ENCODE data around the gene TECPR1. TPM values are rescaled to one million over a fixed set of nuclear protein-coding genes. Genes with fewer than 3 reads are reported as not detected.

TECPR1 gene
- total RNA-seq, 1 experiment from 2014 or later, result 7.4 TPM

- peak; percentile 97 for DNase-seq (ENCODE audit: low read depth)
Observed at GRCh38 chr7:98284335-98285036, 32.5 kb upstream of the TECPR1 start.

DNA sequence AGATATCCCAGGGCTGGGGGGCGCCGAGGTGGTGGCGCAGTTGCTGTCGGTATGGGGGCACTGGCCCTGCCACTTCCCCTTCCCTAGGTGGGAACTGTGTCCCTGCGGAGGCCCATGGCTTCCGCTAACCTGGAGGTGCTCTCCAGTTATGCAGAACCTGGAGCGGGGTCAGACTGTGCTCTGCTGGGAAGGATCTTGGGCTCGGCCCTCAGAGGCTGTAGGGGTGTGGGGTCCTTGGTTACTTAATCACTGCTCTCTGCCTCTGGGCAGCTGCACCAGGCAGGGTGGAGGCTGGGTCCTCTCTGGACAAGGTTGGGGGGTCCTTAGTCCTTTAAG, 31.8 kb upstream of the TECPR1 start:
- DNase-seq (ENCODE audit: low read depth), result no peak

DNA sequence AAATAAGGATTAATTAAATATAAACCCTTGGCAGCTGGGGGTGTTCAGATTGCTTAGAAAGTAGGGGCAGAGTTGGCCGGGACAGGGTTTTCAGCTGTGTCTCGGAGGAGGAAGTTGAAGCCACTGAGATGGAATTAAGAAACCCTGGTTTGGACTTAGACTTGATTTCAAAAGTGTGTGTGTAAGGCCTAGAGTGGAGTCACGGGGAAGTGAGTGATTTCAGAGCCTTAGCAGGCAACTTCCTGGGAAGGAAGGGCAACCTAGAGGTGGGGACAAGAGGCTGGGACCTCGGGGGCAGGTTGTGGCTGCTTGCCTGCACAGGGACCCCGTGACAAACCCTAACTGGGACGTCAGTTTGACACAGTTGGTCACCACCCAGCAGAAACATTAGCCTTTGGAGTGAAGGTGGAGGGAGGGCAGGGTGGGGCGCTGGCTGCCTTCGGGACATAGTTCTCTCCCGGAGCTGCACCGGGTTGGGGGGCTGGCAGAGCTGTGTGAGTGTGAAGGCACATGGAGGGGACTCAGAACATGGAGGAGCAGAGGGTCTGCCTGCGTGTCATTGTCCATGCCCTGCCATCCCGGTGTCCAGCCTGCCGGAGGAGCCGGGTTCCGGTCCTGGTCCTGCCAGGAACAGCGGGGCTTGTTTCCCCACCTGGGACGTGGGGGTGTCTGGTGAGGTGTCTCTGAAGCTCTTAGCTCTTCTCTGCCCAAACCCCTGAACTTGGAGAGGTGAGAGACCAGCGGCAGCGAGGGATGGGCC, 31.3 kb upstream of the TECPR1 start:
- DNase-seq (ENCODE audit: low read depth), result peak; percentile 61

DNA sequence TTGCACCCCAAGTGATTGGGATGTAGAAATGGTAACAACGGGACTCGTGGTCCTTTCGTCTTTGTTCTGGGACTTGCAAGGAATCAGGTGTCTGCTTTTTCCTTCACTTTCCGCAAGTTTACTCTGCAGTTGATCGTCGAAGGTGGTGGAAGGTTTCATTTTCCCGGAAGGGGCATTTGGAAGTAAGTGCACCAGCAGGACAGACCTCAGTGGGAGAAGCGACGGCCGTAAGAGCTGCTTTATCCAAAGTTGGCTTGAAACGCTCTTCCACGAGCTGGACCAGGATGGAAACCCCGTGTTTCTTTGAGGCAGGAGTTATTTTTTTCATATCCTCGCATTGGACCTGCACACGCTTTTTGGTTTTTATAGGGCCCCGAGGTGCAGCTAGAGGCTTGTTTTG, 30.7 kb upstream of the TECPR1 start:
- peak; percentile 26 for DNase-seq (ENCODE audit: low read depth)

- DNase-seq (ENCODE audit: low read depth), result no peak
Observed at GRCh38 chr7:98281757-98282606, 29.9 kb upstream of the TECPR1 start.

DNA sequence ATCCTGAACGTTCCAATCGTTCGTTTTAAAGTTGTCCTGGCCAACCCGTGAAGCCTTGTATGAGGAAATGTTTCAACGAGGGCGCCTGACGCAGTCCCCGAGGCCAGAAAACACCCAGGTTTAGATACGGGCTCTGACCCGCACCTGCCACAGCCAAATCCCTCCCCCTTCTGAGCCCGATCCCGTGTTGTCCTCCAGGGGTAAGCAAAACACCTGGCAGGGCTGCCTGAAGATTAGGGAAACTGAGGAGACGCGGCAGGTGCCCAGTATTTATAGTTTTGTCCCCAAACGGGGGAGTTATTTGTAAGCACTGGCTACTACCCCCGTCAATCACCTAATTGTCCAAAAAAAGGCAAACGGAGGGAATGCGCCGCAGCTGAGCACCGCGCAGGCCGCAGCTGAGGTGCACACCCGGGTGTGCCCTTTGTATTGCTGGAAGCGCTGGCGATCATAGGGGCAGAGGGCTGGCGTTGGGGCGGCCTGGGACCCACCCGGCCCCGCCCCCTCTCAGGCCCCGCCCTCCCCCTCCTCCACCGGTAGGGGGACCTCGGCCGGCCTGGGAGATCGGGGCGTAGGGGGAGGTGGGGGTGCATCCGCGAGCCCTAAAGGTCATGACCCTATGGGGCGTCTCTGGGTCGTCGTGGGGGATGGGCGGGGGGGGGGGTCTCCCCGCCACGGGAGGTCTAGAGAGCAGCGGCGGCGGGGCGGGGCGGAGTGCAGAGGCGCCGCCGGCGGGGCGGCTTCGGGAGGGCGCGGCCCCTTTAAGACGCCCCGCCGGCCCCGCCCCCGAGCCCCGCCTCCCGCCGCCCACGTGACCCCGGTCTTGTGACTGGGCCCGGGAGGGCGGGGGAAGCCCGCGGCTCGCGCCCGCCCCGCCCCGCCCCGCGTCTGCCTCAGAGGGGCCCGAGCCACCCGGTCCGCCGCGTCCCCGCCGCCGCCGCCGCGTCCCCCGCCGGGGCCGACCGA, 29.0 kb upstream of the TECPR1 start, which contains the start of gene BRI3:
BRI3 (plus strand) TSS at position 896 of the 966 bp plus-strand sequence. CDS start 110 bp downstream, outside the sequence.
- DNase-seq (ENCODE audit: low read depth), result peak; percentile 90

DNA sequence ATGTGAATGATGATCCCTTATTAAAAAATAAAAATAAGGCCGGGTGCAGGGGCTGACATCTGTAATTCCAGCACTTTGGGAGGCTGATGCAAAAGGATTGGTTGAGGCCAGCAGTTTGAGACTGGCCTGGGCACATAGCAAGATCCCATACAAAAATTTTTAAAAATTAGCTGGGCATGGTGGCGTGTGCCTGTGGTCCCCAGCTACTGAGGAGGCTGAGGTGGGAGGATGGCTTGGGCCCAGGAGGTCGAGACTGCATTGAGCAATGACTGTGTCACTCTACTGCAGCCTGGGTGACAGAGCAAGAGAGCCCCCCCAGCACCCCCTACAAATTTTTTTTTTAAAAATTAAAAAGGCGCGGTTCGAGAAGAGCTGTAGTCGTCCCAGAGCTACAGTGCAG, 28.3 kb upstream of the TECPR1 start:
- DNase-seq (ENCODE audit: low read depth), result no peak

GRCh38 chr7:98278936-98279335, 26.9 kb upstream of the TECPR1 start:
- no peak for DNase-seq (ENCODE audit: low read depth)

GRCh38 chr7:98278408-98278807, 26.4 kb upstream of the TECPR1 start:
- no peak for DNase-seq (ENCODE audit: low read depth)

GRCh38 chr7:98276241-98276761, 24.3 kb upstream of the TECPR1 start:
- DNase-seq (ENCODE audit: low read depth), result no peak

DNA sequence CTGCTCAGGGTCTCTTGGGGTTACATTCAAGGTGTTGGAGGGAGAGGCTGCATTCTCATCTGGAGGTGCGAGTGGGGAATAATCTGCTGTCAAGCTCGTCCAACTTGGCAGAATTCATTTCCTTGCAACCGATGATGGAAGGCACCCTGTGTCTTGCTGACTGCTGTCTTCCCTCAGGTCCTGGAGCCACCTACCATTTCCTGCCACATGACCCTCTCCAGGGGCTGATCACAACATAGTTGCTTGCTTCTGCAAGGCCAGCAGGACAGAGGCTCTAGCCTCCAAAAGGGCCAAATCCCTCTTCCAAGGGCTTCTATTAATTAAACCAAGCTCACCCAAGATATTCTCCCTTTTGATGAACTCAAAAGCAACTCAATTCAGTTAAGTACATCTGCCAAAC, 15.3 kb upstream of the TECPR1 start:
- no peak for DNase-seq (ENCODE audit: low read depth)

DNA sequence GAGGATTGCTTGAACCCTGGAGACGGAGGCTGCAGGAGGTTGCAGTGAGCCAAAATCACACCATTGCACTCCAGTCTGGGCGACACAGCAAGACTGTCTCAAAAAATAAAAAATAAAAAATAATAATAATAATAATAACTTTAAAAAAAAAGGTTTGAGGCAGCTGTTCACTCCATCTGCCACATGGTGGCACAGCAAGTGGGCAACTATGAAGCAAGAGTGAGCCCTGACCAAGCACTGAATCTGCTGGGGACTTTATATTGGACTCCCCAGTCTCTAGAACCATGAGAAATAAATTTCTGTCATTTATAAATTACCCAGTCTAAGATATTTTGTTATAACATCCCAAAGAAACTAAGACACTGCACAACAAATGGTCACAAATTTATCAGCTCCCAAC, 14.8 kb upstream of the TECPR1 start:
- DNase-seq (ENCODE audit: low read depth), result peak; percentile 21

GRCh38 chr7:98265841-98266271, 13.8 kb upstream of the TECPR1 start:
- peak; percentile 41 for DNase-seq (ENCODE audit: low read depth)

DNA sequence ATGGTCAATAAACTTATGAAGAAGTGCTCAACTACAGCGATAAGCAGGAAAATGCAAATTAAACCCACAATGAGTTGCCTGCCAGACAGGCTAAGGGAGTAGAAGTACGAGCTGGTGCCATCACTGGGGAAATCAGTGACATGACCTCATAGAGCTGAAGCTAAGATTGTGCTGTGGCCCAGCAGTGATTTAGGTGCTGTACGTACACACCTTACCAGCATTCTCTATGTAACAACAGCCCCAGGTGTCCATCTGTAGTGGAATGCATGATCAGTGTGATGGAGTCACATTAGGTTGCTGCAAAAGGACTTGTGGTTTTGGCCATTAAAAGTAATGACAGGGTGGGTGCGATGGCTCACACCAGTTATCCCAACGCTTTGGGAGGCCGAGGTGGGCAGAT, 5.7 kb upstream of the TECPR1 start:
- DNase-seq (ENCODE audit: low read depth), result no peak

GRCh38 chr7:98256431-98256830, 4.4 kb upstream of the TECPR1 start:
- DNase-seq (ENCODE audit: low read depth), result no peak

DNA sequence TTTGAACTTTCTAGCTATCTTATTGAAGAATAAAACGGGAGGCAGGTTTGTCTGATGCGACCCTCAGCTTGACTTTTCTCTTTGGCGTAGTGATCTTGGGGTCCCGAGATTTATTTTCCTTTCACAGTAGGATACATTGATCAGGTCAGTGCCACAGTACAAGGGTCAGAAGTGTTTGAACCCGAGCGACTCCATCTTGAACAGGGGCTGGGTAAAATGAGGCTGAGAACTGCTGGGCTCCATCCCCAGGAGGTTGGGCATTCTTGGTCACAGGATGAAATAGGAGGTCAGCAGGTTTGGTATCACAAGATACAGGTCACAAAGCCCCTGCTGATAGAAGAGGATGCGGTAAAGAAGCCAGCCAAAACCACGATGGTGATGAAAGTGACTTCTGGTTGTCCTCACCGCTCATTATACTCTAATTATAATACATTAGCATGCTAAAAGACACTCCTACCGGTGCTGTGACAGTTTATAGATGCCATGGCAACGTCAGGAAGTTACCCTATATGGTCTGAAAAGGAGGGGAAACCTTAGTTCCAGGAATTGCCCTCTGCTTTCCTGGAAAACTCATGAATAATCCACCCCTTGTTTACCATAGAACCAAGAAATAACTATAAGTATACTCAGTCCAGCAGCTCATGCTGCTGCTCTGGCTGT, 3.0 kb upstream of the TECPR1 start:
- DNase-seq (ENCODE audit: low read depth), result no peak

DNA sequence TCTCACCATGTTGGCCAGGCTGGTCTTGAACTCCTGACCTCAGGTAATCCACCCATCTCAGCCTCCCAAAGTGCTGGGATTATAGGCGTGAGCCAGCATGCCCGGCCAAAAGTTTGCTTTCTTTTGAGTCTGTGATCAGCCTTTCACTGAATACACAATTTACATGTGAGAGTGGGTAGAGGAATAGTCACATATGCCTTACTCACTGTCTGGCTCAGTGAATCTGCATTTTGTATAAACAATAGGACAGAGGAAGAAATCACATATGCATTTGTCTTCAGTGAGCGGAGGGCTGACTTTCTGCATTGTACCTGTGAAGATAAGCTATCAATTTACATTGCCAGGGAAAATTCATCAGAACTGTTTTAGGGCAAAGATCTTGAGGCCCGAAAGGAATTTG, 2.5 kb upstream of the TECPR1 start:
- DNase-seq (ENCODE audit: low read depth), result no peak

DNA sequence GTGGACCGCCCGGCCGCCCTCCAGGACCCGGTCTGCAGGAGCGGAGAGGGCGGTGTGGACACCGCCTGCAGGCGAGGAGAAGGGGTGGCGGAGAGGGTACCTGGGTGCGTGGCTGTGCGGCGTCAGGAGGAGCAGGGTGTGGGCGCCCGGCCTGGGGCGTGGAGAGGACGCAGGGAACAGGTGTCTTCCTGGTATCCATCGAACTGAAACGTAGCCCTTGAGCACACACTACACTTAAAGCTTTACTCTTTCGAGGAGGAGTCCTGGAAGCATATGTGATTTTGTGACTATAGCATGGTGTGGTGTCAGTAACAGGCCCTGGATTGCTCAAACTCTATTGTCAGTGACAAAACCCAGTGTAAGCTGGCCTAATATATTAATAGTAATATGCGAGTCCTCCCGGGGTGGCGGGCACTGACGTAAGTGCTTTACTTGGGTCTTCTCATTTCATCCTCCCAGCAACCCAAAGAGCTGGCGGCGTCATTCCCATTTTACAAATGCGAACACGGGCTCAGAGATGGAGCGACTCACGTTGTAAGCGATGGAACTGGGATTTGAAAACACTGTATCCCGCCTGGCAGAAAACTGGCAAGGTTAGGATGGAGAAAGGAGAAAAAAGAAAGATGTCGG, 508 bp upstream of the TECPR1 start:
- peak; percentile 3 for DNase-seq (ENCODE audit: low read depth)

GRCh38 chr7:98251231-98251600, 816 bp downstream of the TECPR1 start:
- no peak for DNase-seq (ENCODE audit: low read depth)

GRCh38 chr7:98250789-98251188, 1.2 kb downstream of the TECPR1 start:
- DNase-seq (ENCODE audit: low read depth), result no peak

Measured in RPMI7951 (cell line).